ENCODE results near the gene SPECC1L. TPM values are rescaled to one million over a fixed set of nuclear protein-coding genes. Genes with fewer than 3 reads are reported as not detected.
A peak's percentile ranks its signal among the peaks of the same experiment; 100 is the strongest.

Gene SPECC1L
- total RNA-seq, 2 donors from 2014 or later = 61.9 to 69.1 TPM

- Mint-ChIP-seq H3K27me3 (ENCODE audit: insufficient read depth) (no peaks in the 10 kb centered on the region), H3K27ac (no peak overlapping the region), H3K4me1 (no peaks in the 10 kb centered on the region), H3K9me3 (no peaks in the 10 kb centered on the region), H3K36me3 (ENCODE audit: low read depth) (no peaks in the 10 kb centered on the region), H3K4me3 (no peak overlapping the region)
- Histone ChIP-seq H3K4me1 (ENCODE audit: control insufficient read depth, insufficient read depth, low read length) (no peaks in the 10 kb centered on the region), H3K27me3 (ENCODE audit: control insufficient read depth, insufficient read depth, low read length, poor library complexity, severe bottlenecking) (no peaks in the 10 kb centered on the region), H3K9me3 (ENCODE audit: control insufficient read depth, low read length) (no peaks in the 10 kb centered on the region), H3K27ac (ENCODE audit: low read depth, low read length) (no peak overlapping the region), H3K4me3 (ENCODE audit: low read length) (no peak overlapping the region), H3K9ac (ENCODE audit: extremely low read depth, low read length, poor library complexity, severe bottlenecking) (no peak overlapping the region), H3K36me3 (ENCODE audit: control insufficient read depth, insufficient read depth, low read length) (no peaks in the 10 kb centered on the region)
- WGBS, 2 experiments (ENCODE audit: insufficient coverage in 1 of 2, insufficient read length in 1 of 2) = 85 to 88% methylated on average over 5 to 13 of the region's 13 CpGs
- DNase-seq = no peak
- no peak for TF ChIP-seq CTCF (conservative IDR thresholded peaks at IDR 0.05)
Measured at GRCh38 chr22:24435861-24436371, 165.3 kb downstream of the SPECC1L start.

- no peaks in the 10 kb centered on the region for H3K36me3 ChIP-seq (ENCODE audit: control insufficient read depth, insufficient read depth, low read length)
- Mint-ChIP-seq H3K9me3 (no peaks in the 10 kb centered on the region), H3K27ac (no peak overlapping the region), H3K36me3 (ENCODE audit: low read depth) (no peaks in the 10 kb centered on the region), H3K4me3 (no peak overlapping the region), H3K27me3 (ENCODE audit: insufficient read depth) (no peaks in the 10 kb centered on the region), H3K4me1 (no peaks in the 10 kb centered on the region)
- no peak overlapping the region for H3K9ac ChIP-seq (ENCODE audit: extremely low read depth, low read length, poor library complexity, severe bottlenecking)
- H3K4me1 ChIP-seq (ENCODE audit: control insufficient read depth, insufficient read depth, low read length) = no peaks in the 10 kb centered on the region
- no peak overlapping the region for H3K4me3 ChIP-seq (ENCODE audit: low read length)
- H3K27me3 ChIP-seq (ENCODE audit: control insufficient read depth, insufficient read depth, low read length, poor library complexity, severe bottlenecking) = no peaks in the 10 kb centered on the region
- H3K9me3 ChIP-seq (ENCODE audit: control insufficient read depth, low read length) = no peaks in the 10 kb centered on the region
- no peak overlapping the region for H3K27ac ChIP-seq (ENCODE audit: low read depth, low read length)
- DNase-seq = no peak
- no peak for TF ChIP-seq CTCF (conservative IDR thresholded peaks at IDR 0.05)
- WGBS, 2 experiments (ENCODE audit: insufficient coverage in 1 of 2, insufficient read length in 1 of 2) = 91 to 100% methylated on average over 2 to 3 of the region's 3 CpGs
Measured at GRCh38 chr22:24436553-24436952, 165.9 kb downstream of the SPECC1L start.

GRCh38 chr22:24437091-24437490 lies 166.5 kb downstream of the SPECC1L start:
- Mint-ChIP-seq H3K27me3 (ENCODE audit: insufficient read depth) (no peaks in the 10 kb centered on the region), H3K4me3 (no peak overlapping the region), H3K9me3 (no peaks in the 10 kb centered on the region), H3K36me3 (ENCODE audit: low read depth) (no peaks in the 10 kb centered on the region), H3K27ac (no peak overlapping the region), H3K4me1 (no peaks in the 10 kb centered on the region)
- TF ChIP-seq CTCF (conservative IDR thresholded peaks at IDR 0.05) = no peak
- no peaks in the 10 kb centered on the region for H3K27me3 ChIP-seq (ENCODE audit: control insufficient read depth, insufficient read depth, low read length, poor library complexity, severe bottlenecking)
- peak; percentile 17 for DNase-seq
- no peaks in the 10 kb centered on the region for H3K4me1 ChIP-seq (ENCODE audit: control insufficient read depth, insufficient read depth, low read length)
- no peaks in the 10 kb centered on the region for H3K36me3 ChIP-seq (ENCODE audit: control insufficient read depth, insufficient read depth, low read length)
- H3K9ac ChIP-seq (ENCODE audit: extremely low read depth, low read length, poor library complexity, severe bottlenecking) = no peak overlapping the region
- H3K4me3 ChIP-seq (ENCODE audit: low read length) = no peak overlapping the region
- no peaks in the 10 kb centered on the region for H3K9me3 ChIP-seq (ENCODE audit: control insufficient read depth, low read length)
- WGBS, 2 experiments (ENCODE audit: insufficient coverage in 1 of 2, insufficient read length in 1 of 2) = 92 to 93% methylated on average over 3 to 4 of the region's 4 CpGs
- H3K27ac ChIP-seq (ENCODE audit: low read depth, low read length) = no peak overlapping the region
